HepG2 (cell line): ENCODE results near the gene FOXL3. TPM values are rescaled to one million over a fixed set of nuclear protein-coding genes. Genes with fewer than 3 reads are reported as not detected.

Source experiments
- ARNT2 ChIP-seq: sonication (generic); formaldehyde crosslinking; IDR thresholded peaks from 2 replicates; pipeline ENCODE4 v1.8.0; 2022; ENCODE audit warnings: mild to moderate bottlenecking, low read depth, missing genetic modification reagents, moderate library complexity
- ASH2L ChIP-seq: fragments of 300-600, 200-600 bp; sonication (generic); IDR thresholded peaks from 2 replicates; pipeline ENCODE4 v1.7.0; 2017; ENCODE audit warnings: low read depth, mild to moderate bottlenecking, moderate library complexity, mixed read lengths, low read length; ENCODE audit not compliant: insufficient read length
- EP300 ChIP-seq, 3 experiments: sonication (generic) in 1 of 3; formaldehyde crosslinking in 1 of 3; IDR thresholded peaks; 2 replicates each; pipeline versions ENCODE4 v1.5.1 to v1.6.1; 2011 to 2020; ENCODE audit warnings: low read depth in 2 of 3, low read length in 2 of 3, borderline replicate concordance in 1 of 3, improper control_type of control experiment in 1 of 3, mild to moderate bottlenecking in 1 of 3, missing genetic modification reagents in 1 of 3, moderate library complexity in 1 of 3
- HCFC1 ChIP-seq: fragments of 150-350 bp; IDR thresholded peaks from 2 replicates; pipeline ENCODE4 v1.6.1; 2014; ENCODE audit warnings: low read depth, low read length
- MAFK ChIP-seq, 2 experiments: IDR thresholded peaks in 1 of 2; conservative IDR thresholded peaks in 1 of 2; 2 replicates each; pipeline ENCODE4 v1.6.1; 2011; ENCODE audit warnings: improper control_type of control experiment in 2 of 2, low read length in 2 of 2
- MED1 ChIP-seq: sonication (generic); formaldehyde crosslinking; IDR thresholded peaks from 2 replicates; pipeline ENCODE4 v1.4.0; 2020; ENCODE audit warnings: missing genetic modification reagents
- NFYB ChIP-seq: sonication (generic); formaldehyde crosslinking; IDR thresholded peaks from 2 replicates; pipeline ENCODE4 v1.4.0; 2020; ENCODE audit warnings: missing genetic modification reagents
- RXRB ChIP-seq: IDR thresholded peaks from 2 replicates; pipeline ENCODE4 v1.6.1; 2016; ENCODE audit warnings: borderline replicate concordance, missing genetic modification reagents, missing compliant biosample characterization
- SMC3 ChIP-seq: IDR thresholded peaks from 2 replicates; pipeline ENCODE4 v1.6.1; 2011; ENCODE audit warnings: low read length, improper control_type of control experiment
- SP1 ChIP-seq, 2 experiments: fragments of 450-650 bp in 1 of 2; sonication (generic) in 1 of 2; formaldehyde crosslinking in 1 of 2; IDR thresholded peaks; 2 replicates each; pipeline versions ENCODE4 v1.4.0 to v1.6.1; 2016 to 2020; ENCODE audit warnings: missing genetic modification reagents in 1 of 2
- TAF15 ChIP-seq: fragments of 200-400 bp; formaldehyde crosslinking; IDR thresholded peaks from one replicate; pipeline ENCODE4 v1.6.1; 2018; ENCODE audit warnings: mild to moderate bottlenecking, low read depth, low read length; ENCODE audit not compliant: poor library complexity, severe bottlenecking
- TSC22D2 ChIP-seq: sonication (generic); formaldehyde crosslinking; IDR thresholded peaks from 2 replicates; pipeline ENCODE4 v1.5.1; 2020; ENCODE audit warnings: missing genetic modification reagents, mild to moderate bottlenecking, borderline replicate concordance
- ZNF562 ChIP-seq: sonication (generic); formaldehyde crosslinking; IDR thresholded peaks from 2 replicates; pipeline ENCODE4 v1.8.0; 2022; ENCODE audit warnings: missing genetic modification reagents, borderline replicate concordance
- ZNF564 ChIP-seq: sonication (generic); formaldehyde crosslinking; IDR thresholded peaks from 2 replicates; pipeline ENCODE4 v1.8.1; 2023; ENCODE audit warnings: mild to moderate bottlenecking, missing genetic modification reagents
- ZNF672 ChIP-seq: sonication (generic); formaldehyde crosslinking; IDR thresholded peaks from 2 replicates; pipeline ENCODE4 v1.8.1; 2022; ENCODE audit warnings: missing genetic modification reagents
- ZSCAN20 ChIP-seq: sonication (generic); formaldehyde crosslinking; IDR thresholded peaks from 2 replicates; pipeline ENCODE4 v1.4.0; 2020; ENCODE audit warnings: missing genetic modification reagents, mild to moderate bottlenecking, borderline replicate concordance
- polyA plus RNA-seq, 8 experiments: library from polyadenylated mRNA; depleted of rRNA in 3 of 8; stranded (reverse) in 7 of 8; unstranded in 1 of 8; fragments of >200 nt; fragmentation: Illumina TruSeq in 4 of 8; extraction: Trizol in 4 of 8; gene quantifications; 2 replicates each; pipeline versions ENCODE4 v1.2.1 to v1.2.3, GENCODE V29; 2011 to 2016; ENCODE audit warnings: low read depth in 4 of 8, missing spikeins in 1 of 8, mixed read lengths in 1 of 8; ENCODE audit not compliant: insufficient read depth in 1 of 8
- total RNA-seq, 5 experiments: library from RNA; depleted of rRNA; stranded (reverse); fragments of >200 nt; fragmentation: Illumina TruSeq; extraction: Trizol; gene quantifications; 2 replicates each; pipeline ENCODE4 v1.2.3, GENCODE V29; 2016; ENCODE audit warnings: low read depth in 1 of 5
- TF ChIP-seq, protein P1 (sequence below): sonication (generic); formaldehyde crosslinking; IDR thresholded peaks from 2 replicates; pipeline ENCODE4 v1.9.0; 2022; ENCODE audit warnings: missing genetic modification reagents, mild to moderate bottlenecking, borderline replicate concordance
- TF ChIP-seq, protein P2 (sequence below): sonication (generic); formaldehyde crosslinking; IDR thresholded peaks from 2 replicates; pipeline ENCODE4 v1.5.0; 2020; ENCODE audit warnings: missing genetic modification reagents
- TF ChIP-seq, protein P3 (sequence below): sonication (generic); IDR thresholded peaks from 2 replicates; pipeline ENCODE4 v1.6.1; 2016; ENCODE audit warnings: low read depth, borderline replicate concordance
- TF ChIP-seq, protein P4 (sequence below): sonication (generic); formaldehyde crosslinking; IDR thresholded peaks from 2 replicates; pipeline ENCODE4 v1.9.0; 2021; ENCODE audit warnings: missing genetic modification reagents, mild to moderate bottlenecking, borderline replicate concordance
- TF ChIP-seq, protein P5 (sequence below): sonication (generic); formaldehyde crosslinking; IDR thresholded peaks from 2 replicates; pipeline ENCODE4 v1.4.0; 2020; ENCODE audit warnings: missing genetic modification reagents
- TF ChIP-seq, protein P6 (sequence below): sonication (generic); formaldehyde crosslinking; IDR thresholded peaks from 2 replicates; pipeline ENCODE4 v1.4.0; 2020; ENCODE audit warnings: missing genetic modification reagents

The FOXL3 gene
- total and polyA plus RNA-seq, 2 of the 13 experiments (the other 11 are each of a cell fraction or from before 2014, with no cell fraction given) = not detected

DNA sequence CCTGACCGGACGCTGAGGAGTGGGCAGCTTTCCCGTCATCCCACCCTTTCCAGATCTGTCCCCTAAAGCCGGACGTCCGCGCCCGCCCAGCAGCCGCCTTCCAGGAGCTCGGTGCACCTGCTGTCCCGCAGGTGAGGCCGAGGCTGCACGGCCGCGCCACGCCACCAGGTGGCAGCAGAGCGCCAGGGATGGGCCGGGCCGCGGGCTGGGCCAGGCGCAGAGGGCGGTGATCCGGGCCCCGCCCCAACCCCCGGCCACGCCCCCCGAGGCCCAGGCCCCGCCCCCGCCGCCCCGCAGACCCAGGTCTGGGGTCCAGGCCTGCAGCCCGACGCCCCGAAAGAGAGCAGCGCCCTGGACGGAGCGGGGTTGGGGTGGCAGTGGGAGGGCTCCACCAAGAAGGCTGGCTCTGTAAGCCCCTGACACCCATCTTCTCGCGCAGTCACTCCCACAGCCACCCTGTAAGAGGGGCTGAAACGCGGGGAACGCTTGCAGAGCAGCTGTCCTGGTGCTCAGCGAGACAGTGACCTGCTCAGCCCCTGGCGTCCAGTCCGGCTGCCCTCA, 32.2 kb downstream of the FOXL3 start (continued):
- no peak for TF ChIP-seq ZNF564 (CRISPR knock-in tag)
- no peak for TF ChIP-seq NFYB (CRISPR knock-in tag)
- TF ChIP-seq HCFC1 = no peak
- TF ChIP-seq, protein P1, sequence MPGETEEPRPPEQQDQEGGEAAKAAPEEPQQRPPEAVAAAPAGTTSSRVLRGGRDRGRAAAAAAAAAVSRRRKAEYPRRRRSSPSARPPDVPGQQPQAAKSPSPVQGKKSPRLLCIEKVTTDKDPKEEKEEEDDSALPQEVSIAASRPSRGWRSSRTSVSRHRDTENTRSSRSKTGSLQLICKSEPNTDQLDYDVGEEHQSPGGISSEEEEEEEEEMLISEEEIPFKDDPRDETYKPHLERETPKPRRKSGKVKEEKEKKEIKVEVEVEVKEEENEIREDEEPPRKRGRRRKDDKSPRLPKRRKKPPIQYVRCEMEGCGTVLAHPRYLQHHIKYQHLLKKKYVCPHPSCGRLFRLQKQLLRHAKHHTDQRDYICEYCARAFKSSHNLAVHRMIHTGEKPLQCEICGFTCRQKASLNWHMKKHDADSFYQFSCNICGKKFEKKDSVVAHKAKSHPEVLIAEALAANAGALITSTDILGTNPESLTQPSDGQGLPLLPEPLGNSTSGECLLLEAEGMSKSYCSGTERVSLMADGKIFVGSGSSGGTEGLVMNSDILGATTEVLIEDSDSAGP (CRISPR knock-in tag) = no peak; the same call in 1 of the 2 replicates
- TF ChIP-seq, protein P2, sequence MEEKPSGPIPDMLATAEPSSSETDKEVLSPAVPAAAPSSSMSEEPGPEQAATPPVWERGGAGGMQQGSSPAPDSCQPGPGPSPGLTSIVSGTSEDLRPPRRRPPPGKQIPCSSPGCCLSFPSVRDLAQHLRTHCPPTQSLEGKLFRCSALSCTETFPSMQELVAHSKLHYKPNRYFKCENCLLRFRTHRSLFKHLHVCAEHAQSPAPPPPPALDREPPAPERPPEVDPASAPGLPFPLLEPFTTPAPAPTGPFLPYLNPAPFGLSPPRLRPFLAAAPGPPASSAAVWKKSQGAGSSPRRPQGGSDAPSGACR = no peak
- TF ChIP-seq ARNT2 (CRISPR knock-in tag) = 0 out of 2 replicates have a peak, but pooled peaks have one; percentile 37
- no peak for TF ChIP-seq ZSCAN20
- no peak for TF ChIP-seq MED1
- TF ChIP-seq RXRB (CRISPR knock-in tag) = no peak
- TF ChIP-seq, protein P3, sequence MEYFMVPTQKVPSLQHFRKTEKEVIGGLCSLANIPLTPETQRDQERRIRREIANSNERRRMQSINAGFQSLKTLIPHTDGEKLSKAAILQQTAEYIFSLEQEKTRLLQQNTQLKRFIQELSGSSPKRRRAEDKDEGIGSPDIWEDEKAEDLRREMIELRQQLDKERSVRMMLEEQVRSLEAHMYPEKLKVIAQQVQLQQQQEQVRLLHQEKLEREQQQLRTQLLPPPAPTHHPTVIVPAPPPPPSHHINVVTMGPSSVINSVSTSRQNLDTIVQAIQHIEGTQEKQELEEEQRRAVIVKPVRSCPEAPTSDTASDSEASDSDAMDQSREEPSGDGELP = no peak
- TF ChIP-seq ZNF672 (CRISPR knock-in tag) = no peak
- TF ChIP-seq, protein P4, sequence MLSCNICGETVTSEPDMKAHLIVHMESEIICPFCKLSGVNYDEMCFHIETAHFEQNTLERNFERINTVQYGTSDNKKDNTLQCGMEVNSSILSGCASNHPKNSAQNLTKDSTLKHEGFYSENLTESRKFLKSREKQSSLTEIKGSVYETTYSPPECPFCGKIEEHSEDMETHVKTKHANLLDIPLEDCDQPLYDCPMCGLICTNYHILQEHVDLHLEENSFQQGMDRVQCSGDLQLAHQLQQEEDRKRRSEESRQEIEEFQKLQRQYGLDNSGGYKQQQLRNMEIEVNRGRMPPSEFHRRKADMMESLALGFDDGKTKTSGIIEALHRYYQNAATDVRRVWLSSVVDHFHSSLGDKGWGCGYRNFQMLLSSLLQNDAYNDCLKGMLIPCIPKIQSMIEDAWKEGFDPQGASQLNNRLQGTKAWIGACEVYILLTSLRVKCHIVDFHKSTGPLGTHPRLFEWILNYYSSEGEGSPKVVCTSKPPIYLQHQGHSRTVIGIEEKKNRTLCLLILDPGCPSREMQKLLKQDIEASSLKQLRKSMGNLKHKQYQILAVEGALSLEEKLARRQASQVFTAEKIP = no peak
- no peak for TF ChIP-seq ZNF562 (CRISPR knock-in tag)
- TF ChIP-seq, protein P5, sequence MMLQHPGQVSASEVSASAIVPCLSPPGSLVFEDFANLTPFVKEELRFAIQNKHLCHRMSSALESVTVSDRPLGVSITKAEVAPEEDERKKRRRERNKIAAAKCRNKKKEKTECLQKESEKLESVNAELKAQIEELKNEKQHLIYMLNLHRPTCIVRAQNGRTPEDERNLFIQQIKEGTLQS = no peak
- TF ChIP-seq, protein P6, sequence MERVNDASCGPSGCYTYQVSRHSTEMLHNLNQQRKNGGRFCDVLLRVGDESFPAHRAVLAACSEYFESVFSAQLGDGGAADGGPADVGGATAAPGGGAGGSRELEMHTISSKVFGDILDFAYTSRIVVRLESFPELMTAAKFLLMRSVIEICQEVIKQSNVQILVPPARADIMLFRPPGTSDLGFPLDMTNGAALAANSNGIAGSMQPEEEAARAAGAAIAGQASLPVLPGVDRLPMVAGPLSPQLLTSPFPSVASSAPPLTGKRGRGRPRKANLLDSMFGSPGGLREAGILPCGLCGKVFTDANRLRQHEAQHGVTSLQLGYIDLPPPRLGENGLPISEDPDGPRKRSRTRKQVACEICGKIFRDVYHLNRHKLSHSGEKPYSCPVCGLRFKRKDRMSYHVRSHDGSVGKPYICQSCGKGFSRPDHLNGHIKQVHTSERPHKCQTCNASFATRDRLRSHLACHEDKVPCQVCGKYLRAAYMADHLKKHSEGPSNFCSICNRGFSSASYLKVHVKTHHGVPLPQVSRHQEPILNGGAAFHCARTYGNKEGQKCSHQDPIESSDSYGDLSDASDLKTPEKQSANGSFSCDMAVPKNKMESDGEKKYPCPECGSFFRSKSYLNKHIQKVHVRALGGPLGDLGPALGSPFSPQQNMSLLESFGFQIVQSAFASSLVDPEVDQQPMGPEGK (CRISPR knock-in tag) = 0 out of 2 replicates have a peak, but pooled peaks have one; percentile 21
- TF ChIP-seq MAFK (conservative IDR thresholded peaks at IDR 0.05 in 1 of 2, IDR thresholded peaks at IDR 0.05 in 1 of 2; ENCODE audit: low read length in 2 of 2) = no peak
- TF ChIP-seq EP300 (IDR thresholded peaks at IDR 0.05; ENCODE audit: low read depth in 2 of 2, low read length in 2 of 2) = no peak
- TF ChIP-seq EP300 (CRISPR knock-in tag; IDR thresholded peaks at IDR 0.05; ENCODE audit: borderline replicate concordance) = no peak
- no peak for TF ChIP-seq TSC22D2 (CRISPR knock-in tag)
- TF ChIP-seq SP1 (IDR thresholded peaks at IDR 0.05) = no peak
- peak; percentile 60 for TF ChIP-seq SP1 (CRISPR knock-in tag; IDR thresholded peaks at IDR 0.05)
- TF ChIP-seq TAF15 = no peak
- TF ChIP-seq ASH2L = no peak
- TF ChIP-seq SMC3 = peak; percentile 14; the same call in 1 of the 2 replicates
